ENCODE measurements around the gene CRTC1.

- no peak for TF ChIP-seq CTCF (IDR thresholded peaks at IDR 0.05)
- no peak for TF ChIP-seq POLR2AphosphoS5 (IDR thresholded peaks at IDR 0.05)
- TF ChIP-seq EP300 (IDR thresholded peaks at IDR 0.05): no peak
- no peak for TF ChIP-seq POLR2A (IDR thresholded peaks at IDR 0.05)
Measured at GRCh38 chr19:18648973-18649315, 34.5 kb upstream of the CRTC1 start.
